Astrocyte (in vitro differentiated cells and primary cell): ENCODE measurements around the gene GJB4. TPM values are rescaled to one million over a fixed set of nuclear protein-coding genes. Genes with fewer than 3 reads are reported as not detected.
A peak's percentile ranks its signal among the peaks of the same experiment; 100 is the strongest.

ENCODE experiments used
- DNase-seq: peaks from one replicate; pipeline ENCODE4 v3.0.0-alpha.2; 2010; ENCODE audit warnings: low read depth
- FAIRE-seq: peaks from 2 replicates; lab custom pipeline; 2011; peaks lifted over from hg19 to GRCh38; lab: Jason Lieb, UNC
- H2AFZ ChIP-seq: 2 replicates; pipeline ENCODE4 v1.6.0; 2012; ENCODE audit warnings: low read depth, low read length, inconsistent platforms
- H3K27ac ChIP-seq: 2 replicates; pipeline ENCODE4 v1.5.1; 2011; ENCODE audit warnings: low read depth, low read length, inconsistent platforms
- H3K27me3 ChIP-seq: 2 replicates; pipeline ENCODE4 v1.6.0; 2011; ENCODE audit warnings: low read length, inconsistent platforms; ENCODE audit not compliant: insufficient read depth
- H3K36me3 ChIP-seq: 2 replicates; pipeline ENCODE4 v1.5.1; 2011; ENCODE audit warnings: low read length, inconsistent platforms; ENCODE audit not compliant: insufficient read depth
- H3K4me1 ChIP-seq: 2 replicates; pipeline ENCODE4 v1.5.1; 2011; ENCODE audit warnings: low read length, inconsistent platforms; ENCODE audit not compliant: insufficient read depth
- H3K4me2 ChIP-seq: 2 replicates; pipeline ENCODE4 v1.6.0; 2012; ENCODE audit warnings: low read length, inconsistent platforms
- H3K4me3 ChIP-seq: 2 replicates; pipeline ENCODE4 v1.5.1; 2011; ENCODE audit warnings: low read depth, mild to moderate bottlenecking, low read length, inconsistent platforms; ENCODE audit not compliant: insufficient read depth
- H3K79me2 ChIP-seq: 2 replicates; pipeline ENCODE4 v1.6.0; 2012; ENCODE audit warnings: mild to moderate bottlenecking, low read length, inconsistent platforms; ENCODE audit not compliant: insufficient read depth
- H3K9ac ChIP-seq: 2 replicates; pipeline ENCODE4 v1.6.0; 2012; ENCODE audit warnings: mild to moderate bottlenecking, low read length, inconsistent platforms
- H3K9me3 ChIP-seq: 2 replicates; pipeline ENCODE4 v1.5.1; 2012; ENCODE audit warnings: low read depth, mild to moderate bottlenecking, low read length, inconsistent platforms; ENCODE audit not compliant: insufficient read depth
- H4K20me1 ChIP-seq: 2 replicates; pipeline ENCODE4 v1.6.0; 2012; ENCODE audit warnings: low read length, inconsistent platforms; ENCODE audit not compliant: insufficient read depth
- H3K27ac Mint-ChIP-seq: one replicate; pipeline ENCODE4 v1.8.0; 2021; ENCODE audit warnings: mild to moderate bottlenecking, mixed read lengths; ENCODE audit not compliant: unreplicated experiment
- H3K27me3 Mint-ChIP-seq: one replicate; pipeline ENCODE4 v1.8.0; 2021; ENCODE audit warnings: low read depth, mixed read lengths; ENCODE audit not compliant: unreplicated experiment
- H3K36me3 Mint-ChIP-seq: one replicate; pipeline ENCODE4 v1.8.0; 2021; ENCODE audit warnings: low read depth, mixed read lengths; ENCODE audit not compliant: unreplicated experiment
- H3K4me1 Mint-ChIP-seq: one replicate; pipeline ENCODE4 v1.8.0; 2021; ENCODE audit warnings: low read depth, mixed read lengths; ENCODE audit not compliant: unreplicated experiment
- H3K4me3 Mint-ChIP-seq: one replicate; pipeline ENCODE4 v1.8.0; 2021; ENCODE audit warnings: mild to moderate bottlenecking, moderate library complexity, mixed read lengths; ENCODE audit not compliant: unreplicated experiment
- H3K9me3 Mint-ChIP-seq: one replicate; pipeline ENCODE4 v1.8.0; 2021; ENCODE audit warnings: mild to moderate bottlenecking, mixed read lengths; ENCODE audit not compliant: unreplicated experiment
- EZH2 ChIP-seq: IDR thresholded peaks from 2 replicates; pipeline ENCODE4 v1.6.1; 2012; ENCODE audit warnings: mild to moderate bottlenecking, low read length, inconsistent platforms; ENCODE audit not compliant: insufficient read depth
- total RNA-seq: library from RNA; stranded (reverse); gene quantifications from 2 replicates; pipeline ENCODE4 v1.2.1, GENCODE V29; 2021
- TF ChIP-seq, protein P1 (sequence below): IDR thresholded peaks from 2 replicates; pipeline ENCODE4 v1.5.1; 2011; ENCODE audit warnings: low read depth, mild to moderate bottlenecking, inconsistent platforms, low read length, moderate library complexity; ENCODE audit not compliant: insufficient read depth

GJB4 gene
- total RNA-seq, 1 donor from 2014 or later, result not detected

DNA sequence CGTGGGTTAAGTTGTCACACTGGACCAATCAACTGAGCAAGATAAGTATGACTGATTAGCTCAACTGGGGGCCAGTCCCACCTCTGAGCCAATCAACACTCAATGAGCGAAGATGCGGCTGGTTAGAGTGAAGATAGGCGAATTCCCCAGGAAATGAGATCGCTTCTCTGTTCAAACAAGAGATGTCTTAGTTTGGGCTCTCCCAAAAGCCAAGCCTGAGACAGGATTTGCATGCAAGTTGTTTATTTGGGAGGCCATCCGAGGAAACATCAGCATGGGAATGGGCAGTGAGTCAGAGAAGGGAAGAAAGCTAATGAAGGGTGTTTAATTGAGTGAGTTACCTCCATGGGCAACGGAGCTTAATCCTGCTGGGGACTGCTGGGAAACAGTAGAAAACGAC is 9.5 kb upstream of the GJB4 start:
- Histone ChIP-seq H3K27ac (no peak overlapping the region), H3K36me3 (no peaks in the 10 kb centered on the region), H3K9ac (no peak overlapping the region), H4K20me1 (no peaks in the 10 kb centered on the region), H3K79me2 (no peaks in the 10 kb centered on the region), H3K4me1 (no peaks in the 10 kb centered on the region), H2AFZ (no peak overlapping the region), H3K9me3 (no peaks in the 10 kb centered on the region), H3K4me2 (no peak overlapping the region), H3K4me3 (no peak overlapping the region), H3K27me3 (peaks cover 2% of the 10 kb centered on the region)
- DNase-seq, result no peak
- TF ChIP-seq, protein P1, sequence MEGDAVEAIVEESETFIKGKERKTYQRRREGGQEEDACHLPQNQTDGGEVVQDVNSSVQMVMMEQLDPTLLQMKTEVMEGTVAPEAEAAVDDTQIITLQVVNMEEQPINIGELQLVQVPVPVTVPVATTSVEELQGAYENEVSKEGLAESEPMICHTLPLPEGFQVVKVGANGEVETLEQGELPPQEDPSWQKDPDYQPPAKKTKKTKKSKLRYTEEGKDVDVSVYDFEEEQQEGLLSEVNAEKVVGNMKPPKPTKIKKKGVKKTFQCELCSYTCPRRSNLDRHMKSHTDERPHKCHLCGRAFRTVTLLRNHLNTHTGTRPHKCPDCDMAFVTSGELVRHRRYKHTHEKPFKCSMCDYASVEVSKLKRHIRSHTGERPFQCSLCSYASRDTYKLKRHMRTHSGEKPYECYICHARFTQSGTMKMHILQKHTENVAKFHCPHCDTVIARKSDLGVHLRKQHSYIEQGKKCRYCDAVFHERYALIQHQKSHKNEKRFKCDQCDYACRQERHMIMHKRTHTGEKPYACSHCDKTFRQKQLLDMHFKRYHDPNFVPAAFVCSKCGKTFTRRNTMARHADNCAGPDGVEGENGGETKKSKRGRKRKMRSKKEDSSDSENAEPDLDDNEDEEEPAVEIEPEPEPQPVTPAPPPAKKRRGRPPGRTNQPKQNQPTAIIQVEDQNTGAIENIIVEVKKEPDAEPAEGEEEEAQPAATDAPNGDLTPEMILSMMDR, result no peak
- no peak for TF ChIP-seq EZH2
- H3K9me3 Mint-ChIP-seq, result peaks cover 11% of the 10 kb centered on the region
- no peak overlapping the region for H3K4me3 Mint-ChIP-seq
- peaks cover 2% of the 10 kb centered on the region for H3K4me1 Mint-ChIP-seq
- peaks cover 35% of the 10 kb centered on the region for H3K27me3 Mint-ChIP-seq
- no peak for FAIRE-seq
- no peaks in the 10 kb centered on the region for H3K36me3 Mint-ChIP-seq
- H3K27ac Mint-ChIP-seq, result peak overlapping the region; percentile 29

DNA sequence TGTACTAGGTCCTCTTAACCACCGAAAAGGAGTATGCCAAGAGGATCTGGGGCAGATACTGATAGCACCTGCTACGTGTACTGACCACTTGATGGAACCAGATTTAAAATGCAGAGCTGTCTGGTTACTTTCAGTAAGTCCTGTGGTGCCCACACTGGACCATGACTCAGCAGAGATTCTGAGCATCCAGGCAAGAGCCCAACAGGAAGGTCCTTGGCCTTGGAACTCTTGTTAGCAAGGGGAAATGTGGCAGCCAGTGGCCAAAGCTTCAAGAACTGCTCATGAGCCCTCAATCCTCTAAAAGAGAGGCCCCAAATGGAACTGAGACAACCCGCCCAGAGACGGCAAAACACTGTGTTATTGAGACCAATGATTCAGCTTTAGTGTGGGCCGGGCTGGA is 8.9 kb upstream of the GJB4 start:
- no peak overlapping the region for H3K27ac Mint-ChIP-seq
- H3K4me3 ChIP-seq, result no peak overlapping the region
- H3K36me3 ChIP-seq, result no peaks in the 10 kb centered on the region
- H3K4me1 Mint-ChIP-seq, result peaks cover 2% of the 10 kb centered on the region
- no peaks in the 10 kb centered on the region for H3K4me1 ChIP-seq
- FAIRE-seq (no peak), DNase-seq (no peak)
- H4K20me1 ChIP-seq, result no peaks in the 10 kb centered on the region
- no peaks in the 10 kb centered on the region for H3K36me3 Mint-ChIP-seq
- H3K4me3 Mint-ChIP-seq, result no peak overlapping the region
- no peak overlapping the region for H2AFZ ChIP-seq
- H3K27me3 ChIP-seq, result peaks cover 2% of the 10 kb centered on the region
- H3K79me2 ChIP-seq, result no peaks in the 10 kb centered on the region
- H3K9me3 Mint-ChIP-seq, result peaks cover 11% of the 10 kb centered on the region
- no peak overlapping the region for H3K27ac ChIP-seq
- H3K9me3 ChIP-seq, result no peaks in the 10 kb centered on the region
- peaks cover 30% of the 10 kb centered on the region for H3K27me3 Mint-ChIP-seq
- H3K9ac ChIP-seq, result no peak overlapping the region
- TF ChIP-seq EZH2, result no peak
- TF ChIP-seq, protein P1, result no peak
- H3K4me2 ChIP-seq, result no peak overlapping the region

DNA sequence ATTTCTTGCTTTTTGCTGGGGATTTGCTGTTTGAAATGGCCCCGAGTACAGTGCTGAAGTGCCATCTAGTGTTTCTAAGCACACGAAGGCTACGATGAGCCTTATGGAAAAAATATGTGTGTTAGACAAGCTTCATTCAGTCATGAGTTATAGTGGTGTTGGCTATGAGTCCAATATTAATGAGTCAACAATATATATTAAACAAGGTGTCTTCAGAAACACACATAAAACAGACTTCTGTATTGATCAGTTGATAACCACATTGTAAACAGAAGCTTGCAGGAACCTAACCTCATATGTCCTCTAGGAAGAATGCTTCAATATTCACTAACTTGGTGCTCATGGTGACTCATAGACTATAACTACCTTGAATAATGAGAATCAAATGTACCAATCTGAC is 6.4 kb upstream of the GJB4 start:
- no peak overlapping the region for H2AFZ ChIP-seq
- H3K27me3 Mint-ChIP-seq, result peaks cover 35% of the 10 kb centered on the region
- no peaks in the 10 kb centered on the region for H3K79me2 ChIP-seq
- no peaks in the 10 kb centered on the region for H3K9me3 ChIP-seq
- peaks cover 5% of the 10 kb centered on the region for H3K36me3 Mint-ChIP-seq
- H3K36me3 ChIP-seq, result no peaks in the 10 kb centered on the region
- DNase-seq, result no peak
- no peak overlapping the region for H3K4me3 ChIP-seq
- H3K4me3 Mint-ChIP-seq, result no peak overlapping the region
- no peak overlapping the region for H3K9ac ChIP-seq
- TF ChIP-seq EZH2, result no peak
- no peak overlapping the region for H3K27ac ChIP-seq
- peaks cover 11% of the 10 kb centered on the region for H3K9me3 Mint-ChIP-seq
- H4K20me1 ChIP-seq, result no peaks in the 10 kb centered on the region
- H3K4me1 Mint-ChIP-seq, result peaks cover 2% of the 10 kb centered on the region
- no peak for FAIRE-seq
- H3K4me2 ChIP-seq, result no peak overlapping the region
- H3K4me1 ChIP-seq, result no peaks in the 10 kb centered on the region
- H3K27me3 ChIP-seq, result no peaks in the 10 kb centered on the region
- H3K27ac Mint-ChIP-seq, result no peak overlapping the region
